WTC11 (cell line): ENCODE measurements around the gene TMEM181. TPM values are rescaled to one million over a fixed set of nuclear protein-coding genes. Genes with fewer than 3 reads are reported as not detected.
A peak's percentile ranks its signal among the peaks of the same experiment; 100 is the strongest.

Experiments
- ATAC-seq: fragments of 200-7000 bp; cut with Tn5 transposase; 2 replicates; pipeline ENCODE4 v1.10.0; 2021; ENCODE audit warnings: mild to moderate bottlenecking, moderate library complexity
- CTCF ChIA-PET: fragments of 300-600 bp; sonication (Branson Sonifier 250); formaldehyde crosslinking; loops from one replicate; lab custom pipeline; 2021; ENCODE audit warnings: antibody characterized with exemption; lab: Charles Lee
- POLR2A ChIA-PET: fragments of 350-600 bp; sonication (Branson Sonifier 250); formaldehyde crosslinking; loops from one replicate; lab custom pipeline; 2021; ENCODE audit warnings: antibody characterized with exemption; lab: Charles Lee
- DNase-seq: peaks from one replicate; pipeline ENCODE4 v3.0.0; 2021; ENCODE audit warnings: low spot score
- H3K27ac Mint-ChIP-seq: 2 replicates; pipeline ENCODE4 v1.8.0; 2021; ENCODE audit warnings: mixed read lengths
- H3K27me3 Mint-ChIP-seq: 2 replicates; pipeline ENCODE4 v1.8.0; 2021; ENCODE audit warnings: low read depth, mild to moderate bottlenecking, moderate library complexity, mixed read lengths
- H3K36me3 Mint-ChIP-seq: 2 replicates; pipeline ENCODE4 v1.8.0; 2021; ENCODE audit warnings: mixed read lengths
- H3K4me1 Mint-ChIP-seq: 2 replicates; pipeline ENCODE4 v1.8.0; 2022; ENCODE audit warnings: mixed read lengths
- H3K4me3 Mint-ChIP-seq: 2 replicates; pipeline ENCODE4 v1.8.0; 2021; ENCODE audit warnings: mild to moderate bottlenecking, moderate library complexity, mixed read lengths
- H3K9me3 Mint-ChIP-seq: 2 replicates; pipeline ENCODE4 v1.8.0; 2021; ENCODE audit warnings: mixed read lengths
- AR ChIP-seq: fragments of 250-450 bp; sonication (Bioruptor Pico); IDR thresholded peaks from 2 replicates; pipeline ENCODE4 v1.9.0; 2021; ENCODE audit warnings: mild to moderate bottlenecking
- ARID4B ChIP-seq: sonication (generic); formaldehyde crosslinking; IDR thresholded peaks from 2 replicates; pipeline ENCODE4 v1.8.0; 2023; ENCODE audit warnings: missing genetic modification reagents, mild to moderate bottlenecking, borderline replicate concordance
- ATF1 ChIP-seq: sonication (generic); formaldehyde crosslinking; IDR thresholded peaks from 2 replicates; pipeline ENCODE4 v1.8.1; 2023; ENCODE audit warnings: mild to moderate bottlenecking, moderate library complexity, missing genetic modification reagents
- CTCF ChIP-seq: fragments of 200-600 bp; IDR thresholded peaks from 2 replicates; pipeline ENCODE4 v1.8.0; 2022; ENCODE audit warnings: antibody characterized with exemption
- E2F1 ChIP-seq: sonication (generic); formaldehyde crosslinking; IDR thresholded peaks from 2 replicates; pipeline ENCODE4 v1.8.0; 2022; ENCODE audit warnings: mild to moderate bottlenecking, missing genetic modification reagents
- E2F4 ChIP-seq: sonication (generic); formaldehyde crosslinking; IDR thresholded peaks from 2 replicates; pipeline ENCODE4 v1.8.1; 2022; ENCODE audit warnings: low read depth, mild to moderate bottlenecking, moderate library complexity, missing genetic modification reagents, borderline replicate concordance
- FOXK1 ChIP-seq: sonication (generic); formaldehyde crosslinking; IDR thresholded peaks from 2 replicates; pipeline ENCODE4 v1.8.0; 2022; ENCODE audit warnings: mild to moderate bottlenecking, moderate library complexity, missing genetic modification reagents
- FOXP1 ChIP-seq: sonication (generic); formaldehyde crosslinking; IDR thresholded peaks from 2 replicates; pipeline ENCODE4 v1.8.0; 2022; ENCODE audit warnings: missing genetic modification reagents, mild to moderate bottlenecking, moderate library complexity, borderline replicate concordance
- HMGA2 ChIP-seq: fragments of 250-450 bp; sonication (Bioruptor Pico); IDR thresholded peaks from 2 replicates; pipeline ENCODE4 v1.4.0; 2021; ENCODE audit warnings: mild to moderate bottlenecking, moderate library complexity
- NFE2L1 ChIP-seq: sonication (generic); formaldehyde crosslinking; IDR thresholded peaks from 2 replicates; pipeline ENCODE4 v1.8.1; 2023; ENCODE audit warnings: missing genetic modification reagents
- NR1H2 ChIP-seq: sonication (generic); formaldehyde crosslinking; IDR thresholded peaks from 2 replicates; pipeline ENCODE4 v1.9.0; 2021; ENCODE audit warnings: mild to moderate bottlenecking, moderate library complexity, missing genetic modification reagents
- PRDM15 ChIP-seq: sonication (generic); formaldehyde crosslinking; IDR thresholded peaks from 2 replicates; pipeline ENCODE4 v1.8.0; 2022; ENCODE audit warnings: missing genetic modification reagents
- PRRX2 ChIP-seq: fragments of 250-450 bp; sonication (Bioruptor Pico); IDR thresholded peaks from 2 replicates; pipeline ENCODE4 v1.8.0; 2021; ENCODE audit warnings: mild to moderate bottlenecking
- SMAD3 ChIP-seq: sonication (generic); formaldehyde crosslinking; IDR thresholded peaks from 2 replicates; pipeline ENCODE4 v1.8.0; 2022; ENCODE audit warnings: missing genetic modification reagents, mild to moderate bottlenecking, borderline replicate concordance
- TEAD4 ChIP-seq: sonication (generic); formaldehyde crosslinking; IDR thresholded peaks from 2 replicates; pipeline ENCODE4 v1.8.0; 2022; ENCODE audit warnings: mild to moderate bottlenecking, missing genetic modification reagents
- ZNF232 ChIP-seq: sonication (generic); formaldehyde crosslinking; IDR thresholded peaks from 2 replicates; pipeline ENCODE4 v1.8.0; 2022; ENCODE audit warnings: mild to moderate bottlenecking, missing genetic modification reagents
- ZNF317 ChIP-seq: sonication (generic); formaldehyde crosslinking; IDR thresholded peaks from 2 replicates; pipeline ENCODE4 v1.8.1; 2023; ENCODE audit warnings: low read depth, mild to moderate bottlenecking, moderate library complexity, missing genetic modification reagents, borderline replicate concordance
- total RNA-seq: library from RNA; stranded (reverse); gene quantifications from 3 replicates; pipeline ENCODE4 v1.2.3, GENCODE V29; 2021
- TF ChIP-seq, protein P1 (sequence below): sonication (generic); formaldehyde crosslinking; IDR thresholded peaks from 2 replicates; pipeline ENCODE4 v1.8.0; 2022; ENCODE audit warnings: mild to moderate bottlenecking, missing genetic modification reagents

Gene TMEM181
- total RNA-seq, 1 experiment from 2014 or later: 18.8 TPM

GRCh38 chr6:158596861-158597260, 37.0 kb downstream of the TMEM181 start:
- no peak for DNase-seq
- POLR2A ChIA-PET: no interaction called here
- TF ChIP-seq PRDM15 (CRISPR knock-in tag) (no peak), ZNF232 (CRISPR knock-in tag) (no peak), ATF1 (CRISPR knock-in tag) (no peak), E2F1 (CRISPR knock-in tag) (no peak)
- TF ChIP-seq, all 79 proteins: peak for 0
- Mint-ChIP-seq H3K27me3 (no peaks in the 10 kb centered on the region), H3K4me1 (no peaks in the 10 kb centered on the region), H3K36me3 (peaks cover 60% of the 10 kb centered on the region), H3K27ac (no peak overlapping the region), H3K9me3 (no peaks in the 10 kb centered on the region), H3K4me3 (no peak overlapping the region)
- CTCF ChIA-PET: interaction anchor here (1.1 kb wide), 1 partner anchor 80 kb away, joined by 3 read pairs; no protein-coding TSS in a partner anchor
- ATAC-seq: no peak

DNA sequence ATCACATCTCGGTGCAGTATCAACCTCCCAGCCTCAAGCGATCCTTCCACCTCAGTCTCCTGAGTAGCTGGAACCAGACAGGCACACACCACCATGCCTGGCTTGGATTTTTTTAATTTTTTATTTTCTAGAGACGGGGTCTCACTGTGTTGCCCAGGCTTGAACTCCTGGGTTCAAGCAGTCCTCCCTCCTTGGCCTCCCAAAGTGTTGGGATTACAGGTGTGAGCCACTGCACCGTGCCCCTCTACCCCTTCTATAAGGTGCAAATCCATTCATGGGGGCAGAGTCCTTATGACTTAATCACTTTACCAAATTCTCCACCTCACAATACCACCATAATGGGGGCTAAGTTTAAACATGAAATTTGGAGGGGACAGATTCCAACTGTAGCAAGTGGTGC, 37.7 kb downstream of the TMEM181 start:
- ATAC-seq (no peak), DNase-seq (no peak)
- Mint-ChIP-seq H3K36me3 (peaks cover 61% of the 10 kb centered on the region), H3K9me3 (no peaks in the 10 kb centered on the region), H3K27me3 (no peaks in the 10 kb centered on the region), H3K4me3 (no peak overlapping the region), H3K27ac (0 out of 2 replicates have a peak overlapping the region, but pooled peaks have one; percentile 20), H3K4me1 (no peaks in the 10 kb centered on the region)
- ChIA-PET CTCF (interaction anchor here (1.1 kb wide), 1 partner anchor 81 kb away, joined by 3 read pairs; no protein-coding TSS in a partner anchor), POLR2A (no interaction called here)
- TF ChIP-seq TEAD4 (CRISPR knock-in tag) (no peak), E2F4 (CRISPR knock-in tag) (no peak), HMGA2 (CRISPR knock-in tag) (no peak), ARID4B (CRISPR knock-in tag) (no peak), NR1H2 (CRISPR knock-in tag) (no peak), AR (CRISPR knock-in tag) (no peak), FOXP1 (CRISPR knock-in tag) (no peak), CTCF (no peak), ZNF317 (CRISPR knock-in tag) (no peak), PRRX2 (CRISPR knock-in tag) (no peak), FOXK1 (CRISPR knock-in tag) (no peak), SMAD3 (CRISPR knock-in tag) (no peak), NFE2L1 (CRISPR knock-in tag) (no peak)
- TF ChIP-seq, protein P1, sequence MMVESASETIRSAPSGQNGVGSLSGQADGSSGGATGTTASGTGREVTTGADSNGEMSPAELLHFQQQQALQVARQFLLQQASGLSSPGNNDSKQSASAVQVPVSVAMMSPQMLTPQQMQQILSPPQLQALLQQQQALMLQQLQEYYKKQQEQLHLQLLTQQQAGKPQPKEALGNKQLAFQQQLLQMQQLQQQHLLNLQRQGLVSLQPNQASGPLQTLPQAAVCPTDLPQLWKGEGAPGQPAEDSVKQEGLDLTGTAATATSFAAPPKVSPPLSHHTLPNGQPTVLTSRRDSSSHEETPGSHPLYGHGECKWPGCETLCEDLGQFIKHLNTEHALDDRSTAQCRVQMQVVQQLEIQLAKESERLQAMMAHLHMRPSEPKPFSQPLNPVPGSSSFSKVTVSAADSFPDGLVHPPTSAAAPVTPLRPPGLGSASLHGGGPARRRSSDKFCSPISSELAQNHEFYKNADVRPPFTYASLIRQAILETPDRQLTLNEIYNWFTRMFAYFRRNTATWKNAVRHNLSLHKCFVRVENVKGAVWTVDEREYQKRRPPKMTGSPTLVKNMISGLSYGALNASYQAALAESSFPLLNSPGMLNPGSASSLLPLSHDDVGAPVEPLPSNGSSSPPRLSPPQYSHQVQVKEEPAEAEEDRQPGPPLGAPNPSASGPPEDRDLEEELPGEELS (CRISPR knock-in tag): no peak
